Measurements from ENCODE around the gene POLR2J.
"Not testable (repeated sequence)": the region's sequence is repeated elsewhere in the genome, so short reads cannot be mapped to it uniquely, and the experiment has no call there.

DNA sequence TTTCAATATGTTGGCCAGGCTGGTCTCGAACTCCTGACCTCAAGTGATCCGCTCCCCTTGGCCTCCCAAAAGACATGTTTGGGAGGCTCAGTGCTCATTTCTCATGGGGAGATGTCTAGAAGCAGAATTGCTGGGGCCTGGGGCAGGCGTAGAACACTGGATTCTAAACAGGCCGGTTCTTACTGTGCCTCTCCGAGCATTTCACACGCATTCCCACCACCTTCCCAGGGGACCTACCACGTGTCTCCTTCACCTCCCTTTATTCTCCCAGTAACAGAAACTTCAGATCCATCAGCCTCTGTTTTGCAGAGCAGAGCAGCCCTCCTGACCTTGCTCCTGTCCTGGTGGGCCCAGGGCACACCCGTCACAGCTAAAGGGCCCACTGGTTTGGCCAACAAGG is 48.5 kb upstream of the POLR2J start:
- TF ChIP-seq POLR2A (IDR thresholded peaks at IDR 0.05; ENCODE audit: low read length); GATA1 (IDR thresholded peaks at IDR 0.05; ENCODE audit: low read depth, low read length): not testable (repeated sequence)

Measured in erythroblast (primary cell).